ENCODE measurements around the gene PCDH9. TPM values are rescaled to one million over a fixed set of nuclear protein-coding genes. Genes with fewer than 3 reads are reported as not detected.

Gene PCDH9
- total and polyA plus RNA-seq, 7 donors, result under 0.01 to 15.7 (median 8.7) TPM; not detected in 1

- Histone ChIP-seq H3K27ac (no peak overlapping the region), H3K4me1 (no peaks in the 10 kb centered on the region), H3K36me3 (no peaks in the 10 kb centered on the region), H3K4me3 (no peak overlapping the region), H3K9me3 (no peaks in the 10 kb centered on the region), H3K27me3 (no peaks in the 10 kb centered on the region)
- no peak for DNase-seq
- intact Hi-C loops (cut with DNase I), result no loop called here
- 88 to 93% methylated on average over 2 of the region's 2 CpGs for WGBS, 2 donors
- no peak for TF ChIP-seq EP300 (IDR thresholded peaks at IDR 0.05)
- no peak for TF ChIP-seq CTCF (IDR thresholded peaks at IDR 0.05)
- no peak for TF ChIP-seq POLR2A (IDR thresholded peaks at IDR 0.05)
- TF ChIP-seq POLR2AphosphoS5 (IDR thresholded peaks at IDR 0.05), result no peak
These were observed 771.0 kb downstream of the PCDH9 start for GRCh38 chr13:66459143-66459542.

- TF ChIP-seq EP300 (IDR thresholded peaks at IDR 0.05) (no peak), POLR2AphosphoS5 (IDR thresholded peaks at IDR 0.05) (no peak)
- Histone ChIP-seq H3K36me3 (no peaks in the 10 kb centered on the region), H3K4me3 (no peak overlapping the region), H3K27ac (no peak overlapping the region), H3K27me3 (no peaks in the 10 kb centered on the region), H3K4me1 (no peaks in the 10 kb centered on the region), H3K9me3 (no peaks in the 10 kb centered on the region)
- intact Hi-C loops (cut with DNase I), result no loop called here
- WGBS, 2 donors, result 74 to 82% methylated on average over 4 of the region's 4 CpGs
- no peak for DNase-seq
These were observed 783.7 kb downstream of the PCDH9 start for GRCh38 chr13:66446413-66446812.

GRCh38 chr13:66443926-66444325 lies 786.2 kb downstream of the PCDH9 start:
- no peak overlapping the region for H3K4me3 ChIP-seq
- TF ChIP-seq CTCF (IDR thresholded peaks at IDR 0.05) (no peak), POLR2AphosphoS5 (IDR thresholded peaks at IDR 0.05) (no peak), POLR2A (IDR thresholded peaks at IDR 0.05) (no peak), EP300 (IDR thresholded peaks at IDR 0.05) (no peak)
- intact Hi-C loops (cut with DNase I), result no loop called here
- no peak for DNase-seq
- no peaks in the 10 kb centered on the region for H3K36me3 ChIP-seq
- WGBS, 2 donors, result 54 to 79% methylated on average over 1 of the region's 1 CpG
- no peaks in the 10 kb centered on the region for H3K27me3 ChIP-seq
- no peak overlapping the region for H3K27ac ChIP-seq
- no peaks in the 10 kb centered on the region for H3K4me1 ChIP-seq
- no peaks in the 10 kb centered on the region for H3K9me3 ChIP-seq

GRCh38 chr13:66440938-66441337 lies 789.2 kb downstream of the PCDH9 start:
- WGBS, 2 donors, result 82 to 92% methylated on average over 3 of the region's 3 CpGs
- TF ChIP-seq POLR2A (IDR thresholded peaks at IDR 0.05) (no peak), POLR2AphosphoS5 (IDR thresholded peaks at IDR 0.05) (no peak), CTCF (IDR thresholded peaks at IDR 0.05) (no peak), EP300 (IDR thresholded peaks at IDR 0.05) (no peak)
- intact Hi-C loops (cut with DNase I), result no loop called here

GRCh38 chr13:66430728-66431127 lies 799.4 kb downstream of the PCDH9 start:
- TF ChIP-seq CTCF (IDR thresholded peaks at IDR 0.05) (no peak), EP300 (IDR thresholded peaks at IDR 0.05) (no peak), POLR2AphosphoS5 (IDR thresholded peaks at IDR 0.05) (no peak), POLR2A (IDR thresholded peaks at IDR 0.05) (no peak)
- Histone ChIP-seq H3K27ac (no peak overlapping the region), H3K9me3 (no peaks in the 10 kb centered on the region), H3K4me3 (no peak overlapping the region), H3K36me3 (no peaks in the 10 kb centered on the region), H3K27me3 (no peaks in the 10 kb centered on the region), H3K4me1 (no peaks in the 10 kb centered on the region)
- no peak for DNase-seq
- intact Hi-C loops (cut with DNase I), result no loop called here

More at GRCh38 chr13:66440938-66441337, 789.2 kb downstream of the PCDH9 start:
- no peaks in the 10 kb centered on the region for H3K9me3 ChIP-seq
- H3K4me3 ChIP-seq, result no peak overlapping the region
- no peak overlapping the region for H3K27ac ChIP-seq
- no peaks in the 10 kb centered on the region for H3K4me1 ChIP-seq
- no peaks in the 10 kb centered on the region for H3K27me3 ChIP-seq
- H3K36me3 ChIP-seq, result no peaks in the 10 kb centered on the region
- DNase-seq, result no peak
